ENCODE results near the gene TNNC1.

DNA sequence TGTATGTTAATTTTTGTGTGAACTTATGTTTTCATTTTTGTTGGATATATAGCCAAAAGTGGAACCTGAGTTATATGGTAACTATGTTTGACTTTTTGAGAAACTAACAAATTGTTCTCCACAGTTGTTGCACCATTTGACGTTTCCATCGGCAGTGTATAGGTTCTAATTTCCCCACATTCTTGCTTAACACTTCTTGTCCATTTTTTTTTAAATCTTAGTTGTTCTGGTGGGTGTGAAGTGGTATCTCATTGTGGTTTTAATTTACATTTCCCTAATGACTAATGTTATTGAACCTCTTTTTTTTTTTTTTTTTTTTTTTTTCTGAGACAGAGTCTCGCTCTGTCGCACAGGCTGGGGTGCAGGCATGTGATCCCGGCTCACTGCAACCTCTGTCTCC, 9.6 kb upstream of the TNNC1 start:
- TF ChIP-seq, protein P1, sequence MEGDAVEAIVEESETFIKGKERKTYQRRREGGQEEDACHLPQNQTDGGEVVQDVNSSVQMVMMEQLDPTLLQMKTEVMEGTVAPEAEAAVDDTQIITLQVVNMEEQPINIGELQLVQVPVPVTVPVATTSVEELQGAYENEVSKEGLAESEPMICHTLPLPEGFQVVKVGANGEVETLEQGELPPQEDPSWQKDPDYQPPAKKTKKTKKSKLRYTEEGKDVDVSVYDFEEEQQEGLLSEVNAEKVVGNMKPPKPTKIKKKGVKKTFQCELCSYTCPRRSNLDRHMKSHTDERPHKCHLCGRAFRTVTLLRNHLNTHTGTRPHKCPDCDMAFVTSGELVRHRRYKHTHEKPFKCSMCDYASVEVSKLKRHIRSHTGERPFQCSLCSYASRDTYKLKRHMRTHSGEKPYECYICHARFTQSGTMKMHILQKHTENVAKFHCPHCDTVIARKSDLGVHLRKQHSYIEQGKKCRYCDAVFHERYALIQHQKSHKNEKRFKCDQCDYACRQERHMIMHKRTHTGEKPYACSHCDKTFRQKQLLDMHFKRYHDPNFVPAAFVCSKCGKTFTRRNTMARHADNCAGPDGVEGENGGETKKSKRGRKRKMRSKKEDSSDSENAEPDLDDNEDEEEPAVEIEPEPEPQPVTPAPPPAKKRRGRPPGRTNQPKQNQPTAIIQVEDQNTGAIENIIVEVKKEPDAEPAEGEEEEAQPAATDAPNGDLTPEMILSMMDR (IDR thresholded peaks at IDR 0.05; ENCODE audit: low read depth, low read length), result no peak
- TF ChIP-seq EZH2phosphoT487 (IDR thresholded peaks at IDR 0.05; ENCODE audit: low read depth), result no peak

All from OCI-LY3 (cell line).